Measurements from ENCODE around the gene TRIM63. TPM values are rescaled to one million over a fixed set of nuclear protein-coding genes. Genes with fewer than 3 reads are reported as not detected.

TRIM63 gene
- total RNA-seq, 4 donors from 2014 or later, result 0.60 to 0.74 TPM; not detected in 2

DNA sequence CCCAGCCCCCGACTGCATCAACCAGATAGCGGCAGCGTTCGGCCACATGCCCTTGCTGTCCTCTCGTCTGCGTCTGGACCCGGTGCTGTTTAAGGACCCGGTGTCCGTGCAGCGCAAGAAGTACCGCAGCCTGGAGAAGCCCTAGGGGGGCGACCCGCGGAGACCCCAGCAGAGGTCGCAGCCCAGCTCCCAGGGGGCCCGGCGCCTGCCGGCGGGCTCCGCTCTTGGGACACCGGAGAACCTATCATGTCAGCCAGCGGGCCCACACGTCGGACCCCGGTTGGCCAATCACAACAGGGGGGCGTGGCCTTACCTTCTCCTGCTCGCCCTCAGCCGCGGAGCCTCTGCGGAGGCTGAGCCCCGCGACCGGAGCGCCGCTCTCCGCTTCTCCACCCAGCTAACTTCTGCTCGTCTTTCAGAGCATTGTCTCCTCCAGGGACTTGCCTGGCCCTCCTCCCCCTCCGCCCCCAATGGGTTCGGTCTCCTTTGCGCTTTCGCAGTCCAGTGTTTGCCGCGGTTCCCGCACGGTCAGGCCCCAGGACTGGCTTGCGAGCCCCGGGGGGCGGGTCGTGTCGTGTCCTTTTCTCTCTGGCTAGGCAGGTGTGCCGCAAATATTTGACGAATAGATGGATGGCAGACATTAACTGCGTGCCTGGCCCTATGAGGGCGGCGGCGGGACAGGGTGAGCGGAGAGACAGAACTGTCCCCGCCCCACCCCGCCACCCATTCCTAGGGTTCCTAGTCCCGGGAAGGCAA lies 32.0 kb downstream of the TRIM63 start:
- peak; percentile 88 for ATAC-seq (ENCODE audit: low FRiP score)
- peak; percentile 89 for DNase-seq (ENCODE audit: low spot score)
- TF ChIP-seq, protein P1, sequence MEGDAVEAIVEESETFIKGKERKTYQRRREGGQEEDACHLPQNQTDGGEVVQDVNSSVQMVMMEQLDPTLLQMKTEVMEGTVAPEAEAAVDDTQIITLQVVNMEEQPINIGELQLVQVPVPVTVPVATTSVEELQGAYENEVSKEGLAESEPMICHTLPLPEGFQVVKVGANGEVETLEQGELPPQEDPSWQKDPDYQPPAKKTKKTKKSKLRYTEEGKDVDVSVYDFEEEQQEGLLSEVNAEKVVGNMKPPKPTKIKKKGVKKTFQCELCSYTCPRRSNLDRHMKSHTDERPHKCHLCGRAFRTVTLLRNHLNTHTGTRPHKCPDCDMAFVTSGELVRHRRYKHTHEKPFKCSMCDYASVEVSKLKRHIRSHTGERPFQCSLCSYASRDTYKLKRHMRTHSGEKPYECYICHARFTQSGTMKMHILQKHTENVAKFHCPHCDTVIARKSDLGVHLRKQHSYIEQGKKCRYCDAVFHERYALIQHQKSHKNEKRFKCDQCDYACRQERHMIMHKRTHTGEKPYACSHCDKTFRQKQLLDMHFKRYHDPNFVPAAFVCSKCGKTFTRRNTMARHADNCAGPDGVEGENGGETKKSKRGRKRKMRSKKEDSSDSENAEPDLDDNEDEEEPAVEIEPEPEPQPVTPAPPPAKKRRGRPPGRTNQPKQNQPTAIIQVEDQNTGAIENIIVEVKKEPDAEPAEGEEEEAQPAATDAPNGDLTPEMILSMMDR (IDR thresholded peaks at IDR 0.05), result no peak

DNA sequence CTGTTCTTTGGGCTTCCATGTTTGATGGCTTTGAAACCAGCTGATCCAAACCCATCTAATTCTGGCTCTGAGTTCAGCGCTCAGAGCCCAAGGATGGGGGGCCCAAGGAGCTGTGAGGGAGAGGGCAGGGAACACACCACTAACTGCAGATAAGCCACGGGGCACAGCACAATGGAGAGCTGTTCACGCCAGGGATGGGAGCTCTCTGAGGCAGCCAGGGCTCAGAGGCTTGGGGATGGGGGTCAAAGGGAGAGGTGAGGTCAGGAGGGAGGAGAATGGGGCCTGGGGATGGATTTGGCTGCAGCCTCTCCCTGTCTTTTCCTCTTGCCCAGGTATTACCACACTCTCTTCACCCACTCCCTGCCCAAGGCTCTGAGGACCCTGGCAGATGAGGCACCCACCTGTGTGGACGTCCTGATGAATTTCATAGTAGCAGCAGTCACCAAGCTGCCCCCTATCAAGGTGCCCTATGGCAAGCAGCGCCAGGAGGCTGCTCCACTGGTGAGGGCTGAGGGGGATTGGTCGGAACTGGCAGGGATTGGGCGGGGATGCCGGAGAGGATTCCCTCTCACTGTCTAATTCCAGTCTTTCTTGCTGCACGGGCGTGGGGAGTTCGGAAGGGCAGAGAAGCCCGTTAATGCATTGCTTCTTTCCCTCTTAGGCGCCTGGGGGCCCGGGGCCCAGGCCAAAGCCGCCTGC lies 32.8 kb downstream of the TRIM63 start:
- ATAC-seq (ENCODE audit: low FRiP score) (no peak), DNase-seq (ENCODE audit: low spot score) (no peak)
- TF ChIP-seq, protein P1 (IDR thresholded peaks at IDR 0.05), result no peak

DNA sequence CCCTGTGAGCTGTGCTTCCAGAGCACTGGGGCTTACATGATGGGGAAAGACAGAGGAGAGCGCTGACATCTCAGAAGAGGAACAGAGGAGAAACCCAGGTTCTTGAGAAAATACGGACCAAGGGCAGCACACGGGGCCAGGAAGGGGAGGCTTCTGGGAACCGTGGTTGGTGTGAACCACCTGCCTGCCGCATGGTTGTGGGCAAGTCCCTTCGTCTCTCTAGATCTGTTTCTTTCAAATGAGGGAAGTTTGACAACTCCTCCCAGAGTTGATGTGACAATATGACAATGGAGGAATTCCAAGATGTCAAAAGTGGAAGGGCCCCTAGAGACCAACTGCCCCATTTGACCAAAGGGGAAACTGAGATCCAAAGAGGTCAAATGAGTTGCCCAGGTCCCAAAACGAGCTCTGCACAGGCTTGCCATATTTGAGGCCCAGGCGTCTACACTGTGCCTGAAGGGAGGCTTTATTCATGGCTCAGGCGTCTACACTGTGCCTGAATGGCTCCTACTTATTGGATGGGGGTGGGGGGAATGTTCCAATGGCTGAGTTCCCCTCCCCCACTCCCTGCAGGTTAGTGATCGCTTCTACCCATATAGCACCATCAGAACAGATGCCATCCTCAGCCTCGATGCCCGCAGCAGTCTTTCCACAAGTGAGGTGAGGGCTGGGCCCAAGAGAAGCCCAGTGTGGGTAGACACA lies 34.6 kb downstream of the TRIM63 start:
- DNase-seq (ENCODE audit: low spot score), result no peak
- TF ChIP-seq, protein P1 (IDR thresholded peaks at IDR 0.05), result no peak
- ATAC-seq (ENCODE audit: low FRiP score), result no peak

DNA sequence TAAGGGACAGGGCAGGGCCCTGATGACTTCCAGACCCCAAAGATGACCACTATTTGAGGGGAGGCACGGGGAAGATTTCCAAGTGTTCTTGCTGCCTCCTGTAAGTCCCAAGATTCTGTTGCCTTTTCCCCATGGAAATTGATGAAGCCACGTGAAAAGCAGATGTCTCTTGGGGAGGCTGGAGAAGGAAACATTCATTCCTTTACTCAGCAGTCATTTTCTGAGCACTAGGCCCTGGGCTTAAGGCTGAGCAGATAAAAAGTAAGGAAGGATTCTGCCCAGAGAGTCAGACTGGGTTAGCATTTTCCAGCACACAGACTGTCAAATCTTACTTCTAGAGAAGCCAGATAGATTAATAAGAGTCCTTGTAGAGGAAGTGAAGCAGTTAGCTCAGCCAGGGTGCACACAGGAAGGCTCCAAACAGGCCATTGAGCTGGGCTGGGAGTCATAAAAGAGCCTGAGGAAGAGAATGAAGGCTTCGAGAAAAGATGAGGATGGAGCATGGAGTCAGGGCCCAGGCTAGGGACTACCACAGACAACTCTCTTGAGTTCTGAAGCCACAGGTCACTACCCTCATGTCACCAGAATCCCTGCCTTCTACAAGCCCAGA lies 35.7 kb downstream of the TRIM63 start:
- DNase-seq (ENCODE audit: low spot score), result no peak
- no peak for ATAC-seq (ENCODE audit: low FRiP score)
- TF ChIP-seq, protein P1 (IDR thresholded peaks at IDR 0.05), result no peak

DNA sequence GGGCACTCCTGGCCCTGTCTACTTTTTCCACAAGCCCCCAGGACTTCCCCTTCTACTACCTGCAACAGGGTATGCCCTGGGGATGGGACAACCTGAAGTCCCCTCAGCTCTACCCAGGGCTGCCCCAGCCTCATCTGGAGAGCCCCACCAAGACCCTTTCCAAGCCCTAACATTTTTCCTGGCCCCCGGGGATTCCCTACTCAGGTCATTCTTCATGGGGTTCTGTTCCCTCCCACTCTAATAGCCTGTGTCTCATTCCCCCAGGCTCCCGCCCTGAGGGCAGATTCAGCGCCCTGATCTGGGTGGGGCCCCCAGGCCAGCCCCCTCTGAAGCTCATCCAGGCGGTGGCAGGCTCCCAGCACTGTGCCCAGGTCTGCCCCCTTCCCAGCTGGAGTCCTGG lies 36.2 kb downstream of the TRIM63 start:
- no peak for ATAC-seq (ENCODE audit: low FRiP score)
- DNase-seq (ENCODE audit: low spot score), result no peak
- TF ChIP-seq, protein P1 (IDR thresholded peaks at IDR 0.05), result no peak

DNA sequence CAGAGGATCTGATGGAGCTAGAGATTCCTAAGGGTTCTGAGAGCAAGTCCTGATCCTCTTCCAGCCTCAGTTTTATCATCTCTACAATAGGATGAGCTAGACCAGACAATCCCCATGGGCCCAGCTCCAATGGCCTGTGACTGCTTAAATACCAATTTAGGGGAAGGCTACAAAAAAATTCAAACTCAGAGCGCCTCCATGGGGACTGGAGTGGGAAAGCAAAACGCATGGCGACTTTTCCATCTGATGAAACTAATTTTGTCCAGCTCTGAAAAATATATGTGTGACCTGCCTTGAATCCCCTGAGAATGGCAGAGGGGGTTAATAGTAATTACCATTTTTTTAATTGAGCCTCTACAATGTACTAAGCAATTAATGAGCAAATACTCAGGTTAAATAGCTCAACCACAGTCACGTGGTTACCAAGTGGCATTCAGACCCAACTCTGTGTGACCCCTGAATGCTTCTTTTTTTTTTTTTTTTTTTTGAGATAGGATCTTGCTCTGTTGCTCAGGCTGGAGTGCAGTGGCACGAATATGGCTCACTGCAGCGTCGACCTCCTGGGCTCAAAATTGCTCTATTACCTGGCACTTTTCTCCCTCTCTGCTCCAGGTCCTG lies 37.5 kb downstream of the TRIM63 start:
- ATAC-seq (ENCODE audit: low FRiP score), result no peak
- TF ChIP-seq, protein P1 (IDR thresholded peaks at IDR 0.05), result no peak
- no peak for DNase-seq (ENCODE audit: low spot score)
